Measurements from ENCODE around the gene FAN1.

The FAN1 gene

DNA sequence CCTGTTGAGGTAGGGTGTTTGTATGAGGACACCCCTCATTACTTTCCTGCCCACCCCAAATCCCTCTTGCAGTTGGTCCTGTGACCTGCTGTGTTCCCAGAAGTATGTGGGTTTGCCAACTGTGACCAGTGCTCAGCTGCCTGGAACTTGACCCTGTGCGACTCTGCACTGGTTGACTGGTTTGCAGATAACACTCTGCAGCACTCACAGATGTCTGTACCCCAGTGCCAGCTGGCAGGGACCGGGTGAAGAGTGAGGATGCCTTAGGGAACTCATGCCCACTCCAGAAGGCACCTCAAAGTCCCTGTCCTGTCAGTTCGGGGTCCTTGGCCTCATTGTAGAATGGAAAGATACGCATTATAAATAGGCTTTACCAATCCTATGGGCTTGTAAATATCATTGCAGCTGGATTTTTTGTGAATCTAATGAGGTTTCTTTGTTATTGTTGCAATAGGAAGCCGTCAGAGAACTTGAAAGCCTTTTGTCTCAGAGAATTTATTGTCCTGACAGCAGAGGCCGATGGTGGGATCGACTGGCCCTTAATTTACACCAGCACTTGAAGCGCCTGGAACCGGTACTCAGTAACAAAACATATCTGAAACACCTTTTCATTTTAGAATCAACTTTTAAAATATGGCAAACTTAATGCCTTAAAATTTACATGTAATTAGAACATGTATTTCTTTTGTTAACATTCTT, 18.2 kb downstream of the FAN1 start:
- no peak for DNase-seq

- DNase-seq, result no peak
Measured at GRCh38 chr15:30922480-30923311, 19.0 kb downstream of the FAN1 start.

GRCh38 chr15:30923429-30923828, 19.7 kb downstream of the FAN1 start:
- no peak for DNase-seq

DNA sequence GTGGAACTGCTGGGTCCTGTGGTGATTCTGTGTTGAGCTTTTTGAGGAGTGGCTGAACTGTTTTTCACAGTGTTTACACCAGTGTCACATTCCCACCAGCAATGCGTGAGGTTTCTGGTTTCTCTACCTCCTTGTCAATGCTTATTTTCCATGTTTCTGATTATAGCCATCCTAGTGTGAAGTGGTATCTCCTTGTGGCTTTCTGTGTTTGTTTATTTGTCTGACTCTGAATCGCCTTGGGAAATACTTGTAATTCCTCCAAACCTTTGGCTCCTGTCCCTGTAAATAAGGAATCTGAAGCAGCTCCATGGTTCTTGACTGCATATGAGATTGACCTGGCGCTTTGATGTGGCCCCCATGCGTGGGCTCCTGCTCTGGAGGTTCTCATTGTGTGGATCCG, 20.6 kb downstream of the FAN1 start:
- DNase-seq, result no peak

- no peak for DNase-seq
Measured at GRCh38 chr15:30925686-30926085, 22.0 kb downstream of the FAN1 start.

DNA sequence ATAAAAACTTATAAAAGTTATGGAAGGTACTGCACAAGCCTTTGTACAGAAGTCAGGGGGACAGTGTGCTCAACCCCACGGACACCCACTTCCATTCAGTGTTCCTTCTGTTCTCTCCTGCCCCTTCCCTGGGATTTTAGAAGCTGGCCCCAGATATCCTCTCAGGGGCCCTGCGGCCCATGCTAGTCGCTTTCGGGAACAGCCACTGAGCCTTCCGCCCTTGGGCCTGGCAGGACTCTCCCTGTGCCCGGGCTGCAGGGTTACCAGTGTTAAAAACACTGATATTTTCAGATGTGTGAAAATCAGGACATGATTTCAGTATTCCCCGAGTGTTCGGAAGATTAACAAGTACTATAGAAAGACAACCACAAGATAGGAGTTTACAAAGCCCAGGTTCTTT, 22.4 kb downstream of the FAN1 start:
- DNase-seq, result no peak

DNA sequence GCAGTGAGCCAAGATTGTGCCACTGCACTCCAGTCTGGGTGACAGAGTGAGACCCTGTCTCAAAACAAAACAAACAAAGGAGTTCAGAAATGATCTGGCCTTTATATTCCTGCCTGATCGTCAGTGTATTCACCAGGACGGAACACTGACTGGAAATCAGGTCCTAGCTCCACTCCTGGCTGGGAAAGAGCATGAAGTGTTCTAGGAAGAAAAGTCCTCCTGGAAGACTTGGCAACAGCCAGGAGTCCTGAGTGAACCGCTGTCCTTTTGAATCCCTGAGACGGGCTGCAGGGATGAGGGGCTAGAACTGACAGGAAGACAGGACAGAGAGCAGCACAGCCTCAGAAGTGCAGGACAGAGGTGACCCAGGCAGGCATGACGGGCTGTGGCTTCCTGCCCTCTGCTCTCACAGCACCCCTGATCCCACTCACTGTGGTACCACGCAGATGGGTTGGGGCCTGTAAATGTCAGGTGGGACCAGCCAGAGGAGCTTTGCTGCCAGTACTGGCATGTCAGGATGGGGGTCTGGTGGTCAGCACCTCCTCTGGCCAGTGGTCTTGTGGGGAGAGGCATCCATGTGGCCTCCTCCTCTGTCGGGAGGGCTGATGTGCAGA, 23.5 kb downstream of the FAN1 start:
- DNase-seq, result no peak

DNA sequence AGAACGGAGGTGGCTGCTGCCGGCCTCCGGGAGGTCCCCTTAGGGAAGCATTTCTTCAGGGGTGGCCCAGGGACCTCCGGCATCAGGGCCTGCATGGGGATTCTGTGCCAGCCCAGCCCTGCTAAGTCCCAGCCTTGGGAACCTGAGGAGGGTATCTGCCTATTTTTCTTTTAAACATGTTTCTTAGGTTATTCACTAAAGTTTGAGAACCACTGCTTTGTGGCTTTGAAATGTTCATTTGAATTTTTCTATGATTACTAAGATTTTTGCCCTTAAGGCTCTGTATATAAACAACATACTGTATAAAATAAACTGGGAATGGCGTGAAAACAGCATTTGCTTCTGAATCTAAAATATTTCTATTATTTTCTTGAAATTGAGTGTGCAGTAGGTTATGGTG, 24.4 kb downstream of the FAN1 start:
- DNase-seq, result no peak

DNA sequence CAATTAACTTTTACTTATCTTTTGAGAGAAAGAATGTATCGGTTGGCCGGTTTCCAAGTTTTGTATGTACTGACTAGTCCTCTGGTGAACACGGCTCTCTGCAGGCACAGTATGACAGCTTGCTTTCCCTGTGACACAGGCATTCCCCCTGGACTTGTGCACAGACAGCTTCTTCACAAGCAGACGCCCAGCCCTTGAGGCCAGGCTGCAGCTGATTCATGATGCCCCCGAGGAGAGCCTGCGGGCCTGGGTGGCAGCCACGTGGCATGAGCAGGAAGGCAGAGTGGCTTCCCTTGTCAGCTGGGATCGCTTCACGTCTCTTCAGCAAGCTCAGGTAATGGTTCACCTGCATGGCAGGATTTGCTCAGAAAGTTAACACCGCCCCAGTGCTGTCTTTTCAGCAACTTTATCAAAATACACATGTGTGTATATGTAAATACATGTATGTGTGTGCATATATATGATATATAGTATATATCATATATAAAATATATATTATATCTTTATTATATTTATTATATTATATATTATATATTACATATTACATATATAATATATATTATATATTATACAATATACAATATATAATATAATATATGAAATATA, 25.5 kb downstream of the FAN1 start:
- no peak for DNase-seq

DNA sequence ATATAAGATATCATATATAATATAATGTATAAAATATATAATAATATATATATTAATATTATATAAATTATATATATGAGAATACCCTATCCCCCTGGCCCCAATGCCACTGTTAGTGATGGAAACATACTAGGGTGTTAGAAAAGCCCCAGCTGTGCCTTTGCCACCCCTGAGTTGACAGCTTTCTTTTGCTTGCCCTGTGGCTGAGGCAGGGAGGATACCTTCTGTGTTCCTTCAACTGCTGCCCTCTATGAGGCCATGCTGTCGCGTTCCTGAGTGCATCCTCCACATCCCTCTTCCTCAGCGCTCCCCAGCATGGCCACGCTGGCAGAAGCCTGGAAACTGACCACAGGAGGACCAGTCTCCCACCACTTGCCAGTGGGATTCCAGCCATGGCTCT, 26.3 kb downstream of the FAN1 start:
- DNase-seq, result no peak

DNA sequence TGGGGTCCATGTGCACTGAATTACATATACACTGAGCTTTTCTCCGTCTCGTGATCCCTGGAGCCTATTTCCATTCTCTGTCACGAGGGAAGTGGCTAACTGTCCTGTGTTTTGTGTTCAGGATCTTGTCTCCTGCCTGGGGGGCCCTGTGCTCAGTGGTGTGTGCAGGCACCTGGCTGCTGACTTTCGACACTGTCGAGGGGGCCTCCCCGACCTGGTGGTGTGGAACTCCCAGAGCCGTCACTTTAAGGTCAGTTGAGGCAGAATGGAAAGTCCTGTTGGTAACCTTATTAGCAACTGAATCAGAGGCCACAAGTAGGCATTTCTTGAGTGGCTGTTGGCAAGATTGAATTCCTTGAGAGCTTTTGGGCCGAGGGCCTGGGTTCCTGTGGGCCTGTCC, 26.7 kb downstream of the FAN1 start:
- no peak for DNase-seq

GRCh38 chr15:30933293-30933692, 29.6 kb downstream of the FAN1 start:
- DNase-seq, result no peak

DNA sequence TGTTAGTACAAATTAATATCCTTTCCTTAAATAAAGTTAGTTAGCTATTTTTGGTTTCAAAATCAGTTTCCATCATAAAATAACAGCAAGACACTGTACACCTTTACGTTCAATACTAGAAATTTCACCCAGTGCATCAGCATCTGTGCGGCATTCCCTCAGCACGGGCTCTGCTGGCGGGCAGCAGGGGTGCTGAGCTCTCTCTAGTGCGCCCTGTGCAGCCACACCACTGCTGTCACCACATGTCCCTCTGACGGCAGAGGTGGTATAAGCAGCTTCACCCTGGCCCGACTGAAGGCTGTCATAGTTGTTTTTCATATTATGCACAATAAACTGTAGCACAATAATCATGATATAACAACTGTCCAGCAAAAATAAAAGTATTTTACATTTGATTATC, 35.4 kb downstream of the FAN1 start:
- no peak for DNase-seq

DNA sequence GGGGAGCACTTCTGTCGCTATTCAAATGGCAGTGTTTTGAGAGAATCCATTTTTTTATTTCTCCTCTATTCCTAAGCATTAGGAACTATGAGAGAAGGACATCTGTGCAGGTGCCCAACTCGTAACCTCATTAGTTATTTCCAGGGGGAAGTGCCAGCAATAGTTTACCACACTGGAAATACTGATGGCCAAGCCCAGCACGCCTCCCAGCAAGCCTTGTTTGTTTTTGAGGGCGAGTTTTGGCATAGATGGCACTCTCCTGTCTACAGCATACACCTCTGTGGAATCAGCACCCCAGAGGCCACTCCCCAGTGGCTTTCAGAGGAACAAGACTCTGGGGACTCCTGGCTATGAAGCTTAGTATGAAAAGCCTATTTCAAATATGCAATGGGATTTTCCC, 36.6 kb downstream of the FAN1 start:
- no peak for DNase-seq

DNA sequence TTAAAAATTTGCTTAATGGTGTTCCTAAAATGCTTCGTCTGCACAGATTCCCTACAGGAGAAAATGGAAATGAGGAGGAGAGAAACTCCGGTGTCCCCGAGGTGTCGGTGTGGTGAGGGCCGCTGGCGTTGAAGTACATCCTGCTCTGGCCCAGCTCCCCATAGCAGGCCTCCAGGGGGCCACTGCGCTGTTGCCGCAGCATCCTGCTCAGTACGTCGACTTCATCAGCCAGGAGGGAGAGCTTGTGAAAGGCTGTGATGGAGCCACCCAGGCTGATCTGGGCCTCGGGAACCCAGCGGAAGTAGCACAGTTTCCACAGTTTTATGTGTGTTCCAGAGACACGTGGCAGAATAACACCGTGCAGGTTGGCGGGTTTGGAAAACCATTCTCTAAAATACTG, 37.8 kb downstream of the FAN1 start:
- no peak for DNase-seq

- DNase-seq, result no peak
Measured at GRCh38 chr15:30943654-30944335, 40.1 kb downstream of the FAN1 start.

DNA sequence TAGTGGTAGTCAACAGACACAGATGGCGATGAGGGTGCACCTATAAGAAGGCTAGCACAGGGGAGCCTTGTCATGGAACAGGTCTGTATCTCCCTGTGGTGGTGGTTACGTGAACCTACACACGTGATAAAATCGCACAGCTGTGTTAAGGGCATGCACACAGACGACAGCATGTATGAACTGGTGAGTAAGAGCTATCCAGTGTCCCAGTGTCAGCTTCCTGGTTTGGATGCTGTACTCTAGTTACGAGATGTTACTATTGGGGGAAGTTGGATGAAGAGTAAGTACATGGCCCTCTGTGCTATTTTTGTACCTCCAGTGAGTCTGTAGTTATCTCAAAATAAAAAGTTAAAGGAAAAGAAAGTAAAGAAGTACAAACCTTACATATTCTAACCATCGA, 49.5 kb downstream of the FAN1 start:
- DNase-seq, result no peak

- no peak for DNase-seq
Measured at GRCh38 chr15:30953731-30954378, 50.1 kb downstream of the FAN1 start.

DNA sequence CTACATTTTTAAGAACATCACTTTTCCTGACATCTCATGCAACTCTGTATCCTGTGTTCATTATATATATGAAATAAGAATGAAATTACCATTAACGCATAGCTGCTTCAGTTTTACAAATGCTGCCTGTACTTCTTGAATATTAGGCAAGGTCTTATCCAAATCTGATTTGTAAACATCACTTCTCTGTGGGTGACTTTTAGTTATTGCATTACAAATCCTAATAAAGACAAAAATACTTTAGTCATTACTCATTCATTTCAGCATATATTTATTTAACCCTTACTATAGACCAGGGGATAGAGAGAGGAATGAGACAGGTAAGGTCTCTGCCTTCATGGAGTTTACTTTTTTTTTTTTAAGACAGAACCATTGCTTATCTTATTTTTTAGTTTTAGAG, 51.0 kb downstream of the FAN1 start:
- no peak for DNase-seq

GRCh38 chr15:30956216-30957124, 52.8 kb downstream of the FAN1 start:
- DNase-seq, result no peak

DNA sequence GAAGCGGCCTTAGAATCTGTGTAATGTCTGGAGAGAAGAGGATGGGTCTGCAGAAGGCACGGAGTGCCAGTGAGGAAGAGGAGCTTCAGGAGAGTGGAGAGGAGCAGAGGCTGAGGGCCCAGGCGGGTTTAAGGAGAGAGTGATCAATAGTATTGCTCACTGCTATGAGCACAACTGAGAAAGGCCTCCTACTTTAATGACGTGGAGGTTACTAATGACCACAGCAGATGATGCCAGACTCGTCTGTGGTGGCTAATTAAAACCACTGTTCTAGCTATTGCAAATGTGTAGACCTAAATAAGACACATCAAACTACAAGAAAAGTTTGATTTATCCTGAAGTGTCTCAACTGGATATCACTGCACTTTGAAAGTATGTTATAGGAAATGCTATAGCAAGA, 54.5 kb downstream of the FAN1 start:
- DNase-seq, result no peak

Measured in effector CD8-positive, alpha-beta T cell (primary cell).